CD14-positive monocyte (primary cell): ENCODE measurements around the gene SFMBT2. TPM values are rescaled to one million over a fixed set of nuclear protein-coding genes. Genes with fewer than 3 reads are reported as not detected.

Experiments
- DNase-seq, 3 donors: peaks; one replicate each; pipeline ENCODE4 v3.0.0-alpha.2; 2011 to 2022
- H2AFZ ChIP-seq: 2 replicates; pipeline ENCODE4 v1.6.0; 2012; ENCODE audit warnings: mild to moderate bottlenecking, low read depth, low read length, inconsistent platforms; ENCODE audit not compliant: insufficient read depth, poor library complexity, severe bottlenecking
- H3K27ac ChIP-seq, 2 donors: 1 replicate in 1 of 2; 2 replicates in 1 of 2; pipeline ENCODE4 v1.5.1; 2012 to 2013; ENCODE audit warnings: low read length in 2 of 2, control low read depth in 1 of 2, inconsistent platforms in 1 of 2, low read depth in 1 of 2, mild to moderate bottlenecking in 1 of 2
- H3K27me3 ChIP-seq, 2 donors: one replicate each; pipeline versions ENCODE4 v1.6.0 to v1.6.1; 2011 to 2013; ENCODE audit warnings: low read length in 2 of 2; ENCODE audit not compliant: control insufficient read depth in 2 of 2, insufficient read depth in 2 of 2
- H3K36me3 ChIP-seq, 2 donors: replicated peaks in 1 of 2; 1 replicate in 1 of 2; 2 replicates in 1 of 2; pipeline versions ENCODE4 v1.5.1 to v1.6.1; 2012 to 2013; ENCODE audit warnings: low read length in 2 of 2, control low read depth in 1 of 2, inconsistent platforms in 1 of 2, mild to moderate bottlenecking in 1 of 2; ENCODE audit not compliant: insufficient read depth in 2 of 2, control insufficient read depth in 1 of 2
- H3K4me1 ChIP-seq, 2 donors: 1 replicate in 1 of 2; 2 replicates in 1 of 2; pipeline versions ENCODE4 v1.5.1 to v1.6.1; 2012 to 2013; ENCODE audit warnings: low read length in 2 of 2, control low read depth in 1 of 2, inconsistent platforms in 1 of 2, mild to moderate bottlenecking in 1 of 2, moderate library complexity in 1 of 2; ENCODE audit not compliant: insufficient read depth in 2 of 2, control insufficient read depth in 1 of 2
- H3K4me2 ChIP-seq: replicated peaks from 2 replicates; pipeline ENCODE3; 2012; ENCODE audit warnings: low read length, moderate library complexity, mild to moderate bottlenecking; ENCODE audit not compliant: poor library complexity, severe bottlenecking; ENCODE audit errors: extremely low read depth
- H3K4me3 ChIP-seq, 3 experiments: fragments of 200-600 bp in 1 of 3; sonication (generic) in 1 of 3; replicated peaks in 1 of 3; 1 replicate in 2 of 3; 2 replicates in 1 of 3; pipeline ENCODE4 v1.5.1; 2011 to 2013; ENCODE audit warnings: low read length in 3 of 3, mild to moderate bottlenecking in 3 of 3, control low read depth in 2 of 3, low read depth in 2 of 3, inconsistent platforms in 1 of 3, moderate library complexity in 1 of 3
- H3K79me2 ChIP-seq: 2 replicates; pipeline ENCODE4 v1.6.0; 2012; ENCODE audit warnings: mild to moderate bottlenecking, control low read depth, inconsistent platforms, low read length, moderate library complexity; ENCODE audit not compliant: insufficient read depth
- H3K9ac ChIP-seq: 2 replicates; pipeline ENCODE4 v1.6.0; 2017; ENCODE audit warnings: low read length, mild to moderate bottlenecking; ENCODE audit not compliant: insufficient read depth, poor library complexity, severe bottlenecking
- H3K9me3 ChIP-seq, 2 donors: replicated peaks in 1 of 2; 1 replicate in 1 of 2; 2 replicates in 1 of 2; pipeline versions ENCODE4 v1.5.1 to v1.6.1; 2012 to 2013; ENCODE audit warnings: low read length in 2 of 2, control low read depth in 1 of 2; ENCODE audit not compliant: control insufficient read depth in 1 of 2, insufficient read depth in 1 of 2
- H4K20me1 ChIP-seq: 2 replicates; pipeline ENCODE4 v1.6.0; 2012; ENCODE audit warnings: mild to moderate bottlenecking, low read length, control low read depth, moderate library complexity; ENCODE audit not compliant: insufficient read depth
- H3K27ac Mint-ChIP-seq, 7 donors: one replicate each; pipeline ENCODE4 v1.8.0; 2020; ENCODE audit warnings: mild to moderate bottlenecking in 7 of 7, mixed read lengths in 7 of 7, moderate library complexity in 6 of 7, inconsistent platforms in 2 of 7
- H3K27me3 Mint-ChIP-seq, 3 donors: one replicate each; pipeline ENCODE4 v1.8.0; 2021 to 2022; ENCODE audit warnings: low read depth in 3 of 3, mild to moderate bottlenecking in 3 of 3, mixed read lengths in 3 of 3, moderate library complexity in 3 of 3, inconsistent platforms in 1 of 3
- H3K36me3 Mint-ChIP-seq, 2 donors: one replicate each; pipeline ENCODE4 v1.8.0; 2020; ENCODE audit warnings: mixed read lengths in 2 of 2, inconsistent platforms in 1 of 2, mild to moderate bottlenecking in 1 of 2
- H3K4me1 Mint-ChIP-seq: one replicate; pipeline ENCODE4 v1.8.0; 2020; ENCODE audit warnings: mild to moderate bottlenecking, mixed read lengths
- H3K4me3 Mint-ChIP-seq, 2 donors: one replicate each; pipeline ENCODE4 v1.8.0; 2020; ENCODE audit warnings: mild to moderate bottlenecking in 2 of 2, mixed read lengths in 2 of 2, moderate library complexity in 1 of 2
- H3K9me3 Mint-ChIP-seq, 7 donors: one replicate each; pipeline ENCODE4 v1.8.0; 2020 to 2022; ENCODE audit warnings: mixed read lengths in 7 of 7, mild to moderate bottlenecking in 6 of 7, moderate library complexity in 6 of 7, inconsistent platforms in 2 of 7
- WGBS: methylation state at CpG from one replicate; pipeline ENCODE4 v1.1.5; 2013; ENCODE audit warnings: missing lambda C conversion rate; ENCODE audit not compliant: insufficient coverage; 5-methylcytosine and 5-hydroxymethylcytosine counted together
- intact Hi-C, 2 donors: fragments of 100-400 bp; cut with micrococcal nuclease; formaldehyde crosslinking; loops; one replicate each; pipeline versions ENCODE4 v1.15.0 to v1.15.1; 2023
- polyA plus RNA-seq, 3 donors: library from polyadenylated mRNA; depleted of rRNA in 1 of 3; unstranded in 2 of 3; stranded (reverse) in 1 of 3; fragments of 300-500 nt in 2 of 3; fragments of >200 nt in 1 of 3; fragmentation: Illumina TruSeq in 2 of 3; gene quantifications; 1 replicate in 2 of 3; 2 replicates in 1 of 3; pipeline ENCODE4 v1.2.3, GENCODE V29; 2012 to 2021
- TF ChIP-seq, protein P1 (sequence below): fragments of 200-600 bp; IDR thresholded peaks from one replicate; pipeline ENCODE4 v1.8.0; 2022; ENCODE audit warnings: antibody characterized with exemption, mild to moderate bottlenecking

Gene SFMBT2
- polyA plus RNA-seq, 3 donors = 0.53 to 10.9 (median 1.6) TPM

DNA sequence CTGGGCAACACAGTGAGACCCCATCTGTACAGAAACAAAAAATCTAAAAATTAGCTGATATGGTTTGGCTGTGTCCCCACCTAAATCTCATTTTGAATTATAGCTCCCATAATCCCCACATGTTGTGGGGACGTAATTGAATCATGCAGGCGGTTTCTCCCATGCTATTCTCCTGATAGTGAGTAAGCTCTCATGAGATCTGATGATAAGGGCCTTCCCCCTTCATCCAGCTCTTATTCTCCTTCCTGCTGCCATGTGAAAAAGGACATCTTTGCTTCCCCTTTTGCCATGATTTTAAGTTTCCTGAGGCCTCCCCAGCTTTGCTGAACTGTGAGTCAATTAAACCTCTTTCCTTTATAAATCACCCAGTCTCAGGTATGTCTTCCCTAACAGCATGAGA, 136.5 kb downstream of the SFMBT2 start:
- Histone ChIP-seq H3K4me3 (no peak overlapping the region), H3K4me2 (no peak overlapping the region), H3K79me2 (no peaks in the 10 kb centered on the region), H3K9me3 (no peaks in the 10 kb centered on the region), H3K27me3 (no peaks in the 10 kb centered on the region), H2AFZ (no peak overlapping the region), H3K27ac (peak overlapping the region in 1 of 2 donors; percentile 36), H4K20me1 (no peaks in the 10 kb centered on the region), H3K4me1 (peaks cover 0 to 10% of the 10 kb centered on the region in 2 donors), H3K36me3 (peaks cover 0 to 20% of the 10 kb centered on the region in 2 donors), H3K9ac (no peak overlapping the region)
- H3K4me1 Mint-ChIP-seq = peaks cover 13% of the 10 kb centered on the region
- H3K36me3 Mint-ChIP-seq = peaks cover 18 to 56% of the 10 kb centered on the region in 2 donors
- H3K4me3 Mint-ChIP-seq = no peak overlapping the region
- no CpG with 5 or more reads among the region's 2 CpGs for WGBS
- TF ChIP-seq, protein P1, sequence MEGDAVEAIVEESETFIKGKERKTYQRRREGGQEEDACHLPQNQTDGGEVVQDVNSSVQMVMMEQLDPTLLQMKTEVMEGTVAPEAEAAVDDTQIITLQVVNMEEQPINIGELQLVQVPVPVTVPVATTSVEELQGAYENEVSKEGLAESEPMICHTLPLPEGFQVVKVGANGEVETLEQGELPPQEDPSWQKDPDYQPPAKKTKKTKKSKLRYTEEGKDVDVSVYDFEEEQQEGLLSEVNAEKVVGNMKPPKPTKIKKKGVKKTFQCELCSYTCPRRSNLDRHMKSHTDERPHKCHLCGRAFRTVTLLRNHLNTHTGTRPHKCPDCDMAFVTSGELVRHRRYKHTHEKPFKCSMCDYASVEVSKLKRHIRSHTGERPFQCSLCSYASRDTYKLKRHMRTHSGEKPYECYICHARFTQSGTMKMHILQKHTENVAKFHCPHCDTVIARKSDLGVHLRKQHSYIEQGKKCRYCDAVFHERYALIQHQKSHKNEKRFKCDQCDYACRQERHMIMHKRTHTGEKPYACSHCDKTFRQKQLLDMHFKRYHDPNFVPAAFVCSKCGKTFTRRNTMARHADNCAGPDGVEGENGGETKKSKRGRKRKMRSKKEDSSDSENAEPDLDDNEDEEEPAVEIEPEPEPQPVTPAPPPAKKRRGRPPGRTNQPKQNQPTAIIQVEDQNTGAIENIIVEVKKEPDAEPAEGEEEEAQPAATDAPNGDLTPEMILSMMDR = no peak
- intact Hi-C loops = no loop called here
- H3K27ac Mint-ChIP-seq = peak overlapping the region in 5 of 7 donors; percentile 24 to 86 (median 66)
- H3K9me3 Mint-ChIP-seq = peaks cover 0 to 2% (median 0%) of the 10 kb centered on the region in 7 donors
- peak; percentile 6 to 70 (median 19) for DNase-seq
- peaks cover 0 to 2% (median 0%) of the 10 kb centered on the region in 3 donors for H3K27me3 Mint-ChIP-seq

DNA sequence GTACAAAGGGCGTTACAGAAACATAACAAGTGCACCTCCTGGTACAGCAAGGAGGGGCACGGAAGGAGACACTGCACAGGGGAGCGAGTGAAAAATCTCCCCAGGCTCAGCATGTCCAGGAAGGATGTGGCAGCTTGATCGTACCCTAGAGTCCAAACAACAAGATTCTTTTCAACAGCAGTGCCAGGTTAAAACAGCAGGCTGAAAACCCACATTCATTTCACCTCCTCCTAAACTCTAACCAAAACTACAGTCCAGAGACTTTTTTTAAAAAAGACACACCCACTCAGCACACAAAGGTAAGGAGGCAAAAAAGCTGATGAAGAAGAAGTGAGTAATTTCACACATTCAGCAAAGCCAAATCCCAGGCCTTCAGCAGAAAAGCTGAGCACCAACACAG, 138.8 kb downstream of the SFMBT2 start:
- 97% methylated on average over 3 of the region's 4 CpGs for WGBS
- no peaks in the 10 kb centered on the region for H3K27me3 ChIP-seq
- no peak overlapping the region for H3K9ac ChIP-seq
- H4K20me1 ChIP-seq = no peaks in the 10 kb centered on the region
- TF ChIP-seq, protein P1 = no peak
- Mint-ChIP-seq H3K4me3 (no peak overlapping the region), H3K4me1 (peaks cover 13% of the 10 kb centered on the region), H3K9me3 (peaks cover 0 to 2% (median 0%) of the 10 kb centered on the region in 7 donors), H3K36me3 (peaks cover 18 to 49% of the 10 kb centered on the region in 2 donors), H3K27me3 (no peaks in the 10 kb centered on the region), H3K27ac (peak overlapping the region in 2 of 7 donors; percentile 5 to 50)
- no peak overlapping the region for H3K4me3 ChIP-seq
- DNase-seq = no peak
- intact Hi-C loops = no loop called here
- no peak overlapping the region for H3K4me2 ChIP-seq
- no peak overlapping the region for H2AFZ ChIP-seq
- no peak overlapping the region for H3K27ac ChIP-seq
- peaks cover 0 to 10% of the 10 kb centered on the region in 2 donors for H3K4me1 ChIP-seq
- H3K9me3 ChIP-seq = no peaks in the 10 kb centered on the region
- peaks cover 0 to 17% of the 10 kb centered on the region in 2 donors for H3K36me3 ChIP-seq
- no peaks in the 10 kb centered on the region for H3K79me2 ChIP-seq
